Osteocyte (in vitro differentiated cells): Measurements from ENCODE around the gene G6PC3. TPM values are rescaled to one million over a fixed set of nuclear protein-coding genes. Genes with fewer than 3 reads are reported as not detected.

Experiments used
- DNase-seq: peaks from one replicate; pipeline ENCODE4 v3.0.0; 2021; ENCODE audit warnings: mixed read lengths; ENCODE audit not compliant: unreplicated experiment; ENCODE audit errors: extremely low spot score
- H3K27ac Mint-ChIP-seq: one replicate; pipeline ENCODE4 v1.8.0; 2021; ENCODE audit warnings: mild to moderate bottlenecking, mixed read lengths; ENCODE audit not compliant: unreplicated experiment
- H3K27me3 Mint-ChIP-seq: one replicate; pipeline ENCODE4 v1.8.0; 2021; ENCODE audit warnings: mixed read lengths; ENCODE audit not compliant: unreplicated experiment
- H3K36me3 Mint-ChIP-seq: one replicate; pipeline ENCODE4 v1.8.0; 2021; ENCODE audit warnings: mixed read lengths; ENCODE audit not compliant: unreplicated experiment
- H3K4me1 Mint-ChIP-seq: one replicate; pipeline ENCODE4 v1.8.0; 2021; ENCODE audit warnings: mixed read lengths; ENCODE audit not compliant: unreplicated experiment
- H3K4me3 Mint-ChIP-seq: one replicate; pipeline ENCODE4 v1.8.0; 2021; ENCODE audit warnings: mild to moderate bottlenecking, moderate library complexity, mixed read lengths; ENCODE audit not compliant: unreplicated experiment
- H3K9me3 Mint-ChIP-seq: one replicate; pipeline ENCODE4 v1.8.0; 2021; ENCODE audit warnings: mixed read lengths; ENCODE audit not compliant: unreplicated experiment
- total RNA-seq: library from RNA; stranded (reverse); gene quantifications from 2 replicates; pipeline ENCODE4 v1.2.1, GENCODE V29; 2021
- TF ChIP-seq, protein P1 (sequence below): fragments of 200-600 bp; sonication (generic); IDR thresholded peaks from 2 replicates; pipeline ENCODE4 v1.5.0; 2021; ENCODE audit warnings: antibody characterized with exemption, mild to moderate bottlenecking, moderate library complexity

G6PC3 gene
- total RNA-seq, 1 donor from 2014 or later, result 60.3 TPM

- Mint-ChIP-seq H3K27ac (no peak overlapping the region), H3K4me1 (peaks cover 32% of the 10 kb centered on the region), H3K4me3 (no peak overlapping the region), H3K27me3 (no peaks in the 10 kb centered on the region), H3K9me3 (no peaks in the 10 kb centered on the region), H3K36me3 (peaks cover 32% of the 10 kb centered on the region)
- TF ChIP-seq, protein P1, sequence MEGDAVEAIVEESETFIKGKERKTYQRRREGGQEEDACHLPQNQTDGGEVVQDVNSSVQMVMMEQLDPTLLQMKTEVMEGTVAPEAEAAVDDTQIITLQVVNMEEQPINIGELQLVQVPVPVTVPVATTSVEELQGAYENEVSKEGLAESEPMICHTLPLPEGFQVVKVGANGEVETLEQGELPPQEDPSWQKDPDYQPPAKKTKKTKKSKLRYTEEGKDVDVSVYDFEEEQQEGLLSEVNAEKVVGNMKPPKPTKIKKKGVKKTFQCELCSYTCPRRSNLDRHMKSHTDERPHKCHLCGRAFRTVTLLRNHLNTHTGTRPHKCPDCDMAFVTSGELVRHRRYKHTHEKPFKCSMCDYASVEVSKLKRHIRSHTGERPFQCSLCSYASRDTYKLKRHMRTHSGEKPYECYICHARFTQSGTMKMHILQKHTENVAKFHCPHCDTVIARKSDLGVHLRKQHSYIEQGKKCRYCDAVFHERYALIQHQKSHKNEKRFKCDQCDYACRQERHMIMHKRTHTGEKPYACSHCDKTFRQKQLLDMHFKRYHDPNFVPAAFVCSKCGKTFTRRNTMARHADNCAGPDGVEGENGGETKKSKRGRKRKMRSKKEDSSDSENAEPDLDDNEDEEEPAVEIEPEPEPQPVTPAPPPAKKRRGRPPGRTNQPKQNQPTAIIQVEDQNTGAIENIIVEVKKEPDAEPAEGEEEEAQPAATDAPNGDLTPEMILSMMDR, result no peak
- no peak for DNase-seq
Measured at GRCh38 chr17:44062871-44063270, 7.7 kb upstream of the G6PC3 start.

DNA sequence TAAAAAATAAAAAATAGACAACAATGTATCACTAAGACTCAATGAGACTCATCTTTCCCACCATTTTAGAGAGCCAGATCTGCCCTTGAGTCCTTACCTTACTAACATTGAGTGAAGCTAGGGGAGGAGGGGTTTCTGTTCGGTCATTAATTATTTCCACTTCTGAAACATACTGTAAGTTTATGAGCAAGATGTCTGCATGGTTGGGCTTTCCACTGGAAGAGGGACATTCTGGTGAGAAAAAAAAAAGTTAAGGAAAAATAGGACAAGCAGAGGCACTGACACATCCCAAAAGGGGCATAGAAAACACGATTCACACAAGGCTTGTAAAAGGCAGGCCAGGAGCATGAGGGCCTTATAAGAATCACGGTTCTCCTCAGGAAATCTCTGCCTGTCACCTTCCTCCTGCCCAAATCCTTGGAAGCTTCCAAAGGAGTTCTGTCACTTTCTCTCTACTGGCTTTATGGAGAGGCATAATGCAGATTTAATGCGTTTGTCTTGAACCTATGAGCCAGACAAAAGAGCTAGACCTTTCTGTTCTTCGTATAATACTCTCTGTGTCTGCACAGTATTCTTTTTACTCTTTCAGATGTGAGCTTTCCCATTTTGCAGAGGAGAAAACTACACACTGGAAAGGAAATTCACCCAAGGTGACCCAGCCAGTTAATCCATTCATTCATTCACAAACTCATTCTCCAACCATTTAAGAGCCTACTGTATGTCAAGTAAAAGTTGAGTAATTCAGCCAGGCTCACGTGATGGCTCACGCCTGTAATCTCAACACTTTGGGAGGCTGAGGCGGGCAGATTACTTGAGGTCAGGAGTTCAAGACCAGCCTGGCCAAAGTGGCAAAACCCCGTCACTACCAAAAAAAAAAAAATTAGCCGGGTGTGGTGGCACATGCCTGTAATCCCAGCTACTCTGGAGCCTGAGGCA is 6.6 kb upstream of the G6PC3 start:
- H3K36me3 Mint-ChIP-seq, result peaks cover 27% of the 10 kb centered on the region
- H3K27ac Mint-ChIP-seq, result peak overlapping the region; percentile 60
- no peaks in the 10 kb centered on the region for H3K9me3 Mint-ChIP-seq
- TF ChIP-seq, protein P1, result no peak
- H3K4me3 Mint-ChIP-seq, result no peak overlapping the region
- peaks cover 34% of the 10 kb centered on the region for H3K4me1 Mint-ChIP-seq
- DNase-seq, result no peak
- no peaks in the 10 kb centered on the region for H3K27me3 Mint-ChIP-seq

- DNase-seq, result no peak
- peak overlapping the region; percentile 94 for H3K27ac Mint-ChIP-seq
- H3K4me3 Mint-ChIP-seq, result peak overlapping the region; percentile 93
- peaks cover 42% of the 10 kb centered on the region for H3K4me1 Mint-ChIP-seq
- no peaks in the 10 kb centered on the region for H3K27me3 Mint-ChIP-seq
- TF ChIP-seq, protein P1, result no peak
- no peaks in the 10 kb centered on the region for H3K9me3 Mint-ChIP-seq
- peaks cover 17% of the 10 kb centered on the region for H3K36me3 Mint-ChIP-seq
Measured at GRCh38 chr17:44065668-44066203, 4.8 kb upstream of the G6PC3 start.

DNA sequence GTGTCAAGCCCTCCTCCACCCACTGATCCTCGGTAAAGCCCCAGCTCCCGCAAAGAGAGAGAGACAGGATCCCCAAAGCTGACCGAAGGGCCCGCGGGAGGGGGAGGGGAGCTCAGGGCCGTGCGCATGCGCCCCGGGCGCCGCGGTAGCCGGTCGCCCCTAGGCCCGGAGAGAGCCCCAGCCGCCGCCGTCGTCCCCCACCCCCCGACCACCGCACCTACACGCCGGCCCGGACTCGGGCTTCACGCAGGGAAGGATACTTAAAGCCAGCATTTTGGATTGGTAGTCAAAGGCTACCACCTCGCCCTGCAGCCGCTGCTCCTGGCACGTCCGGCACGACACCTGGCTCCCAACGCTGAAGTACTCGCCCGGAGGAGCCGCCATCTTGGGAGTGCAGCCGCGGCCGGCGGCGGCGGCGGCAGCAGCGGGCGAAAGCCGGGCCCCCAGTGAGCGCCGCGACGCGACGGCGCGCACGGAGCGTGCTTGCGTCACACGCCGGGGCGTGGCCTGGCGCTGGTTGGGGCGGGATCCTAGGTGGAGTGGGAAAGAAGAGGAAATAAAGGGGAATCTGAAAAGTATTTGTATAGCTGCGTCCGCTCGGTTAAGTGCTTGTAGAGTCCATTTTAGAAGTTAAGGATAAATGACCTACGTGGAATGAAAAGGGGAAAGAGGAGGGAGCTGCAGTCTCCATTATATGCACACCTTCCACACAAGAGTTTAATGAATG is 4.2 kb upstream of the G6PC3 start, which contains the start of gene LSM12:
LSM12 (minus strand) TSS at position 468 of the 727 bp plus-strand sequence; CDS start at position 384, 84 bp downstream.
- Mint-ChIP-seq H3K27me3 (no peaks in the 10 kb centered on the region), H3K27ac (peak within 1 kb of the TSS; percentile 94), H3K36me3 (peaks cover 15% of the 10 kb centered on the region), H3K4me1 (peaks cover 46% of the 10 kb centered on the region), H3K9me3 (no peaks in the 10 kb centered on the region), H3K4me3 (peak within 1 kb of the TSS; percentile 93)
- DNase-seq, result peak; percentile 97
- TF ChIP-seq, protein P1, result no peak
